UCSD-AML1 (cell line): ENCODE measurements around the gene DCAF15.

Experiments
- DNase-seq: peaks from one replicate; lab custom pipeline; 2025; ENCODE audit not compliant: unreplicated experiment; lab: John Stamatoyannopoulos, UW

The DCAF15 gene

GRCh38 chr19:13992025-13992424, 39.7 kb downstream of the DCAF15 start:
- DNase-seq, result no peak

GRCh38 chr19:13993590-13994300, 41.4 kb downstream of the DCAF15 start:
- no peak for DNase-seq

- DNase-seq, result no peak
These were observed 42.9 kb downstream of the DCAF15 start for GRCh38 chr19:13995017-13995728.

GRCh38 chr19:13995878-13996765, 43.8 kb downstream of the DCAF15 start:
- no peak for DNase-seq

- no peak for DNase-seq
These were observed 44.8 kb downstream of the DCAF15 start for GRCh38 chr19:13996928-13997630.

GRCh38 chr19:13997631-13997962, 45.3 kb downstream of the DCAF15 start:
- DNase-seq, result no peak

- no peak for DNase-seq
These were observed 46.1 kb downstream of the DCAF15 start for GRCh38 chr19:13998426-13998825.

- DNase-seq, result no peak
These were observed 46.8 kb downstream of the DCAF15 start for GRCh38 chr19:13999085-13999484.

GRCh38 chr19:14000691-14001375, 48.5 kb downstream of the DCAF15 start:
- DNase-seq, result no peak

GRCh38 chr19:14002571-14003250, 50.4 kb downstream of the DCAF15 start:
- DNase-seq, result peak; percentile 30

- DNase-seq, result no peak
These were observed 51.1 kb downstream of the DCAF15 start for GRCh38 chr19:14003251-14004055.

GRCh38 chr19:14004619-14005348, 52.5 kb downstream of the DCAF15 start:
- DNase-seq, result peak; percentile 66

GRCh38 chr19:14005349-14006084, 53.2 kb downstream of the DCAF15 start:
- peak; percentile 90 for DNase-seq

GRCh38 chr19:14006085-14006765, 53.9 kb downstream of the DCAF15 start, which contains the start of gene RFX1:
Gene RFX1, minus strand, starts transcription at chr19:14006320. Its CDS starts 12,477 bp downstream, at chr19:13993843.
- peak; percentile 98 for DNase-seq

GRCh38 chr19:14006766-14007562, 54.7 kb downstream of the DCAF15 start:
- DNase-seq, result peak; percentile 96
